ENCODE measurements around the gene BUD13.
A peak's percentile ranks its signal among the peaks of the same experiment; 100 is the strongest.
"Not testable (repeated sequence)": the region's sequence is repeated elsewhere in the genome, so short reads cannot be mapped to it uniquely, and the experiment has no call there.

Gene BUD13, protein sequence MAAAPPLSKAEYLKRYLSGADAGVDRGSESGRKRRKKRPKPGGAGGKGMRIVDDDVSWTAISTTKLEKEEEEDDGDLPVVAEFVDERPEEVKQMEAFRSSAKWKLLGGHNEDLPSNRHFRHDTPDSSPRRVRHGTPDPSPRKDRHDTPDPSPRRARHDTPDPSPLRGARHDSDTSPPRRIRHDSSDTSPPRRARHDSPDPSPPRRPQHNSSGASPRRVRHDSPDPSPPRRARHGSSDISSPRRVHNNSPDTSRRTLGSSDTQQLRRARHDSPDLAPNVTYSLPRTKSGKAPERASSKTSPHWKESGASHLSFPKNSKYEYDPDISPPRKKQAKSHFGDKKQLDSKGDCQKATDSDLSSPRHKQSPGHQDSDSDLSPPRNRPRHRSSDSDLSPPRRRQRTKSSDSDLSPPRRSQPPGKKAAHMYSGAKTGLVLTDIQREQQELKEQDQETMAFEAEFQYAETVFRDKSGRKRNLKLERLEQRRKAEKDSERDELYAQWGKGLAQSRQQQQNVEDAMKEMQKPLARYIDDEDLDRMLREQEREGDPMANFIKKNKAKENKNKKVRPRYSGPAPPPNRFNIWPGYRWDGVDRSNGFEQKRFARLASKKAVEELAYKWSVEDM

DNA sequence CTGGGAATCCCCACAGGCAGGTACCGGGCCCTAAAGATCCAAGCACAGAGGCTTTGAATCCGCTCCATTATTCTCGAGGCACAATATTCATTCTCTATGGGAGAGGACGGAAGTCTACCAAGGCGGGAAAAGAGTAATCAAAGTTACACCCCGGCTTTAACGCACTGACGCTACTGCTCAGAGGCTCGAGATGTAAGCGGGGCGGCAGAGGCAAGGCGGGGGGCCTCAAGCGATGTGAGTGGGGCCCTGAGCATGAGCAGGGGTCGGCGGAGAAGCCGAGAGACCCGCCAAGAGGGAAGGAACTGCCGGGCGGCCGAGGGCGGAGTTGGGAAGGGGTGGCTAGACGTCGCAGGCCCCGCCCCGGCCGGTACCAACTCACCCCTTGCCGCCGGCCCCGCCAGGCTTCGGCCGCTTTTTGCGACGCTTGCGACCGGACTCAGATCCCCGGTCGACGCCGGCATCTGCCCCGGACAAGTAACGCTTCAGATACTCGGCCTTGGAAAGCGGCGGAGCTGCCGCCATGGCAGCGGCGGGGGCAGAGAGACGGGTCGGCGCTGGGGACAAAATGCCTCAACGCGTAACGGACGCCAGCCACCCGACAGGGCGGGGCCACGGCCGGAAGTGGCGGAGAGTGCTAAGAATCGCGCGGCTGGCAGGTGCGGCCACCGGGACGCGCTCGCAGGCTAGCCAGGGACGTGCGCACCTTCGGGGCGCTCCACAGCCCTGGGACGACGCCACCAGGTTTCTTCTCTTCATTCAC is at the start of gene BUD13:
Gene BUD13 (minus strand): TSS at position 545 of the 760 bp plus-strand sequence. CDS start 23 bp downstream, at position 522.
- H3K4me3 ChIP-seq (ENCODE audit: low read depth, low read length) = peak within 1 kb of the TSS; percentile 83
- DNase-seq (ENCODE audit: low read depth) = peak; percentile 42

DNA sequence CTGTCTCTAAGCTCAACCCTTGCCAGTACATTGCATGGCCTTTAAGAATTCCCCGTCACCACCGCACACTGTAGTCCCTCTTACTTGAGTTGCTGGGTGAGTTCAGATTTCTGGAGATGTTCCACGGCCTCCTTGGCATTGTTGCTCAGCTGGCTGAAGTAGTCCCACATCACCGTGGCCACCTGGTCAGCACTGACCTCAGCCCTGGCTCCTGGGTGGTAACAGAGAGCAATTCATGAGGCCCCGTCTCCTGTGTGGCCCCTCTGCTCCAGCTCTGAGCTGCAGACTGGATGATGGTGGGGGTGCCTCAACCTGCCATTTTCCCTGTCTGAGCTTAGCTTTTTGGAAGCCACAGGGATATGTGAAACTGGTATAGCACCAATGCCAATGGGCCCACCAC is 49.8 kb upstream of the BUD13 start:
- H3K4me3 ChIP-seq (ENCODE audit: low read depth, low read length) = no peak overlapping the region
- no peak for DNase-seq (ENCODE audit: low read depth)

DNA sequence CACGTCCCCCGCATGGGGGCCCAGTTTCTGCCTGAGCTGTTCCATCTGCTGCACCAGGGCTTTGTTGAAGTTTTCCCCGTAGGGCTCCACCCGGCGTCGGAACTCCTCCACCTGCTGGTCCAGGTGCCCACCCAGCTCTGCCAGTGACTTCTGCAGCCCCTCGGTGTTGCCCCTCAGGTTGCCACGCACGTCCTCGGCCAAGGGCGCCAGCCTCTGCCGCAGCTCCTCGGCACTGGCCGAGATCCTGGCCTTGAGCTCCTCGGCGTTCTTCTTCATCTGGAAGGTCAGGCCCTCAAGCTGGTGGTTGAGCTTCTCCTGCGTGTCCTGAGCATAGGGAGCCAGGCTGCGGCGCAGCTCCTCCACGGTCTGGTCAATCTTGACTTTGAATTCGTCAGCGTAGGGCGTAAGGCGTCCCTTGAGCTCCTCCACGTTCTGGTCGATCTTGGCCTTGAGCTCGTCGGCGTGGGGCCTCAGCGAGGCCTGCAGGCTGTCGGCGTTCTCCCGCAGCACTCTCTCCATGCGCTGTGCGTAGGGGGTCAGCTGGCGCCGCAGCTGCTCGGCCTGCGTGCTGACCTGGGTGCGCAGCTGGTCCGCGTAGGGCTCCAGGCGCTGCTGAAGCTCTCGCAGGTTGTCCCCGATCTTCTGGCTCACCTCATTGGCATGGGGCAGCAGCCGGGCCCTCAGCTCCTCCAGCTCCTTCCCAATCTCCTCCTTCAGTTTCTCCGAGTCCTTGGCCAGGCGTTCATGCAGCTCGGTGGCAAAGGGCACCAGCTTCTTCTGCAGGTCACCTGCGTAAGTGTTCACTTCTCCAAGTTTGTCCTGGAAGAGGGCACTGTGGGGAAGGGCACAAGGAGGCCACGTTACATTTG is 48.5 kb upstream of the BUD13 start:
- DNase-seq (ENCODE audit: low read depth) = no peak
- H3K4me3 ChIP-seq (ENCODE audit: low read depth, low read length) = no peak overlapping the region

DNA sequence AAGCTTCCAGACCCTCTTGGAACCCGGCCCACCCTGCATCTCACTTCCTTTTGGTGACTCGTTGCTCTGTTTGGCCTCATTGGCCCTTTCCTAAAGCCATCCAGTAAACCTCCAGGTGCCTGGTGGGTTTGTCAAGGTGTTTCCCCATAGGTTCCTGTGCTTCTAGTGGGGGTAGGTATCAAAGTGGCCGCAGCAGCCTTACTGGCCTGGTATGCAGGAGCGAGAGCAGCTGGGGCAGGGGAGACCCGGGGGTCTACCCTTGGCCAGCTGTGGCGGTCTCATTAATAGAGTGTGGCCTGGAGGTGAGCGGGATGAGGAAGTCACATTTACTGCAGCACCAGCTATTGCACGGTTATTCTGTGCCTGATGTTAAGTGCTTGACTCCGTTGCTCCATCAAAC is 46.3 kb upstream of the BUD13 start:
- H3K4me3 ChIP-seq (ENCODE audit: low read depth, low read length) = no peak overlapping the region
- DNase-seq (ENCODE audit: low read depth) = no peak

DNA sequence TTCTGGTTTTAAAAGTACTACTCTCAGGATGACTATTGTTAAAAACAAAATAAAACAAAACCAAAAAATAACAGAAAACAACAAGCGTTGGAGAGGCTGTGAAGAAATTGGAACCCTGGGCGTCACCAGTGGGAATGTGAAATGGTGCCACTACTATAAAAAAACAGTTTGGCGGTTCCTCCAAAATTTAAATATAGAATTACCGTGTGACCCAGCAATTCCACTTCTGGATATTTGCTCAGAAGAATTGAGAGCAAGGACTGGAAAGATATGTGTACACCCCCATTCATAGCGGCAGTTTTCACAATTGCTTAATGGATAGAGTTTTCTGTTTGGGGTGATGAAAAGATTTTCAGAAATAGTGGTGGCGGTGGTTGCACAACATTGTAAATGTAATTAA is 41.7 kb upstream of the BUD13 start:
- no peak overlapping the region for H3K4me3 ChIP-seq (ENCODE audit: low read depth, low read length)

DNA sequence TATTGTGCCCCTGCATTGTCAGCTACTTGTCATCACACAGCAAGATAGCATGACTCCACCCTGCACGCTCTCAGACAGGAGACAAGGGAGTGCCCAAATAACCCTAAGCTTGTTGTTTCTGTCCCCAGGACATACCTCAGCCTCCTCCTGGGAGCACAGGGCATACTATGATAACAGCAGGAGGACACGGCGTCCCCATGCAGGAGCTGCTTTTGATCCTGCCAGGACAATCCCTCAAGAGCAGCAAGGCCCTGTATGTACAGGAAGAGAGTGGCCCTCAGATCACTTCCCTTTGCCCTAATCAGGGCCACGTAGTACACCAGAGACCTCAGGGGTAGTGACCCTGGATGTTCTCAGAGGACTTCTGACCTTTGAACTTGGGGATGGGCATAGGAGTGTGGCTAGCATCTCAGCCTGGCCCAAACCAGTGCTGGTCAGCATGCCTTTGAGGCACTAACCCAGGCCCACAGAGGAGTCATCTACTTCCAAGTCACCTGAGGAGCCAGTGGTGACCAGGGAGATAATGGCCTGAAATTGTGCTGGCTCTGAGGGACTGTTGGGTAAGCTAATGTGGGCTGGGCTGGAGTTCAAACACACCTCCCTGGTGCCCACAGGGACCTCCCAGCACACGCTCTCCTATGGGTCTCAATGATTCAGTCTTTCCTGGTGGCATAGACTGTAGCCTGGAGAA is 41.1 kb upstream of the BUD13 start:
- H3K4me3 ChIP-seq (ENCODE audit: low read depth, low read length) = no peak overlapping the region
- DNase-seq (ENCODE audit: low read depth) = no peak

More for the DNA sequence above, 41.7 kb upstream of the BUD13 start:
- DNase-seq (ENCODE audit: low read depth) = no peak

DNA sequence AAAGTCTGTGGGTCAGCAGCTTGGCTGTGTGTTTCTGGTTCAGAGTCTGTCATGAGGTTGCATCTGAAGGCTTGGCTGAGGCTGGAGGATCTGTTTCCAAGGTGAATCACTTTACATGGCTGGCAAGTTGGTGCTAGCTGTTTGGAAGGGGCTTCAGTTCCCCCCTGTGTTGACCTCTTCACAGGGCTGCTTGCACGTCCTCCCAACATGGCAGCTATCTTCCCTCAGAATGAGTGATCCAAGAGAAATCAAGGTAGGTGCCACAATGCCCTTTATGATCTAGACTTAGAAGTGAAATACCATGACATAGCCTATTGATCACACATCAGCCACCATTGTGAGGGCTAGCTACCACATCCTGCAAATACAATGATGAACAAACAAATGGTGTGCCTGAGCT is 40.4 kb upstream of the BUD13 start:
- no peak overlapping the region for H3K4me3 ChIP-seq (ENCODE audit: low read depth, low read length)
- DNase-seq (ENCODE audit: low read depth) = no peak

DNA sequence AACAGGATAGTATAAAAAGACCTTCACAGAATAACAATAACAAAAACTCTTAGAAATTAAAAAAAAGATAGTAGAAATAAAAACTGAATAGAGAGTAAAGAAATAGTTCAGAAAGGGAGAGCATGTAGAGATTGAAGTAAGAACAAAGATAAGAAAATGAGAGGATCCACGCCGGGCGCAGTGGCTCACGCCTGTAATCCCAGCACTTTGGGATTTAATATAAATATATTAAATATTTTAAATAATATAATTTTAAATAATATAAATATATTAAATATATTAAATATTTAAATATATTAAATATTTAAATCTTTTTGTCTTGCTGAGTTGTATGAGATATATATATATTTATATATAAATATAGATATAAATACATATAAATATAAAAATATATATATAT is 39.3 kb upstream of the BUD13 start:
- H3K4me3 ChIP-seq (ENCODE audit: low read depth, low read length) = no peak overlapping the region
- DNase-seq (ENCODE audit: low read depth) = no peak

DNA sequence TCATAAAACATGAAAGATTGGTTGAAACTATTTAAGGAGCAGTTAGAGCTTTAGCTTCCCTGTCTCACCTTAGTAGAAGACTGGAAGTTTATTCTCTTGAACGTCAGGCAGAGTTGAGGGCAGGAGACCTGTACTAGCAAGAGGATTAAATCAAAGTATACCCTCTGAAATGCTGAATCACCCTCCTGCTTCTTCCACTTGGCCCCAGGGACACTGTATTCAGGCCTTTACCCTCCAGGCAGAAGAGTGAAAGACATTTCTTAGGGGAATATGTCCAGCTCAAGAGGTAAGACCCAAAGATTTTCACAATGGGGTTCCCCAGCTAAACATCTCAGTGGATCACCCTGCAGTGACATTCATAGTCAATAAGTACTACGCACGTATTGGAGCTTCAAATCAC is 38.4 kb upstream of the BUD13 start:
- H3K4me3 ChIP-seq (ENCODE audit: low read depth, low read length) = no peak overlapping the region
- DNase-seq (ENCODE audit: low read depth) = no peak

DNA sequence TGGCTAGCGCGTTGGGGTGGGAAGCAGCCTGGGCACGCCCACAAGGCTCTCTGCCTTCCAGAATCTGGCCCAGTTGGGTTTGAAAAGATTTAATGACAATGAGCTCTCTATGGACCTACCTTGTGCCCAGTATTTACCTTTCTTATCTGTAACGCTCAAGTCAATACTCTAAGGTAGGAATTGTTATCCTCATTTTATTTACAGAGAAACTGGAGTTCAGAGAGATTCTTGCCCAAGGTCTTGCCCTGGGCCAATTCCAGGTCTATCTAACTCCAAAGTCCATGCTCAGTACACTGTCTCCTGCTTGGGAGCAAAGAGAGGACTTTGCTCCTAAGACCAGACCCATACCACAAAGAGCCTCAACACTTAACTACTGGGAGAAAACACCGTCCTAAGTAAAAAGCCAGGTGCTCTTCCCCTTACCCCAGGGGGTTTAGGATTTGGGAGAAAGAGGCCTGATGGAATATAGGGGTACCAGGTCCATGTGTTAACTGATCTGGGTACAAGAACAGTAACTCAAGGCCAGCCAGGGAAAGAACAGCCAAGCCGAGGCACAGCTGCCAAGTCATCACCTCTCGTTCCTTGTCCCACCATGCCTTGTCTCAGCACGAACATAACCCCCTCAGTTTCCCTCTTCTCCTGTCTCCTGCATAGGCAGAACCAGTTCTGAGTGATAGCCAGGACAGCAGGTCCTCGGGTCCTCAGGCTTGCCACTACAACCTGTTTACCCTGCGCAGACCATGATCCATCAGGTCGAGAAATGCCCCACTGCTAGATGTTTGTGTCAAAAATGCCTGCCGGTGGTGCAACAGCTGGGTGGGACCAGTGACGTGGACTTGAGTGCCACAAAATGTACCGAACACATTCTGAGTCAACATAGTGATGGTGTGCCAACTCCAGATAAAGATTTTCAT is 35.7 kb upstream of the BUD13 start:
- peak; percentile 36 for DNase-seq (ENCODE audit: low read depth)
- no peak overlapping the region for H3K4me3 ChIP-seq (ENCODE audit: low read depth, low read length)

DNA sequence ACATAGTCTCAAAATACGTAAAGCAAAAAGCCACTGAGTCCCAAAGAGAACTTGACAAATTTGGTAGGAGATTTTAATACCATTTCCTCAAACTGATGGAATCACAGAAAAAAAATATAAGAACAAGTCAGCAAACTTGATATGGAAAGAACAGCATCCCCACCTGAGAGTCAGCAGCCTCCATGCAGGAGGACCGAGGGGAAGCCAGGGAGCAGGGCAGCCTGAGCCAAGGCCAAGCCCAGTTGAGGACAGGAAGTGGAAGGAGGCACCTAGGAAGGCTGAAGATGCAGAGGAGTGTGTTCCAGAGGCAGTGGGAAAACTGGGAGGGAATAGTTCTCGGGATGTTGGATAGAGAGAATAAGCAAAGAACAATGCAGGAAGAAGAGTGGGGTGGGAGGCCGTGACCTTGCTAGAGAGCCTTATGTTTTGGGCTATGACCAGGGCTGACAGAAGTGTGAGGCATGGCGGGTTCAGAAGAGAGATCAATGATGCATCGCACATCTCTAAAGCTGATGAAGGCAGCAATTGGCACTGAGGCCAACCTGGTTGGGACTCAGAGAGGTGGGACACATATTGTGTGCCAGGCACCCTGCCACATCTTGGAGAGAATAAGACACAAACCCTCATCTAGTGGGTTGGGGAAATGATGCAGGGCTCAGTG is 34.9 kb upstream of the BUD13 start:
- no peak overlapping the region for H3K4me3 ChIP-seq (ENCODE audit: low read depth, low read length)
- DNase-seq (ENCODE audit: low read depth) = no peak

DNA sequence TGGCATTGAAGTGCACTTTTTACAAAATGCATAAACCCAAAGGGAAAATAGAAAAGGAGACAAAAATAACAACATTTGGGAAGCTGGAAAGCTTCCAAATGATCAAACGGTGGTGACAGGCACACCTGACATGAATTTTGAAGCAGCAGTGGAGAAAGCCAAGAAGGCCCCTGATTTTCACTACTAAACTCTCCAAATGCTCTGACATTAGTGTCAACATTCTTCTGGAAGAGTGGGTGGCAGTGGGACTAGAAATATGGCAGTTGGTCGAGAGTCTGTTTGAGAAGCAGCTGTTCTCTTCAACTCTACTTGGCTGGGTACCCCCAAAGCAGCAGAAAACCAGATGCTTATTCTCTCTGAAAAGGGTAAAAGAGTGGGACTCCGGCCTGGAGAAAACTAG is 31.2 kb upstream of the BUD13 start:
- DNase-seq (ENCODE audit: low read depth) = no peak

DNA sequence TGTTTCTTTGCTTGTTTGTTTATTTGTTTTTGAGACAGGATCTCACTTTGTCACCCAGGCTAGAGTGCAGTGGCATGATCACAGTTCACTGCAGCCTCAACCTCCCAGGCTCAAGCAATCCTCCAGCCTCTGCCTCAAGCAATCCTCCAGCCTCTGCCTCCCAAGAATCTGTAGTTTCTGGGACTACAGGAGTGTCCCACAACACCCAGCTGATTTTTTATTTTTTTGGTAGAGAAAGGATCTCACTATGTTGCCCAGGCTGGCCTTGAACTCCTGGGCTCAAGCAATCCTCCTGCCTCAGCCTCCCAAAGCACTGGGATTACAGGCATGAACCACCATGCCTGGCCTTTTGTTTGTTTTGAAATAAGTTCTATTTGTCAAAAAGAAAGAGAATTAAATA is 28.9 kb upstream of the BUD13 start:
- not testable (repeated sequence) for H3K4me3 ChIP-seq (ENCODE audit: low read depth, low read length); DNase-seq (ENCODE audit: low read depth)

More for the DNA sequence above, 31.2 kb upstream of the BUD13 start:
- no peak overlapping the region for H3K4me3 ChIP-seq (ENCODE audit: low read depth, low read length)

DNA sequence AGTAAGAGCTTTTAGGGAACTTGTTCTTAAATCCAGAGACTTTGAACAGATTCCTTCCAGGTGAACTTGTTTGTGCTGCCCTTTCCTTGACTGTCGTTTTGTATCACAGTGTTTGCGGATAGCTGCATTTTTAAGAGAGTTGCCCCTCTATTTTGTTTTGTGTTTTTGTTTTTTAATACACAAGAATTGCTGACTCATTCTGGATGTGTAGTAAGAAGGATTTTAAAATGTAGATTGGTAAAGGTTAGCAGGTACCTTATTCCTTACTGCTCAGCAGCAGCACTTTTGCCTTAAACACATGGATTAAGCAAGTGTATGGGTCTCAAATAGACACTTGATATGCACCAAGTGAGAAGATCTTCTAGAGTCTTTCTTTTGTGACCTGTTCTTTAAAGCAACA is 27.8 kb upstream of the BUD13 start:
- DNase-seq (ENCODE audit: low read depth) = no peak

DNA sequence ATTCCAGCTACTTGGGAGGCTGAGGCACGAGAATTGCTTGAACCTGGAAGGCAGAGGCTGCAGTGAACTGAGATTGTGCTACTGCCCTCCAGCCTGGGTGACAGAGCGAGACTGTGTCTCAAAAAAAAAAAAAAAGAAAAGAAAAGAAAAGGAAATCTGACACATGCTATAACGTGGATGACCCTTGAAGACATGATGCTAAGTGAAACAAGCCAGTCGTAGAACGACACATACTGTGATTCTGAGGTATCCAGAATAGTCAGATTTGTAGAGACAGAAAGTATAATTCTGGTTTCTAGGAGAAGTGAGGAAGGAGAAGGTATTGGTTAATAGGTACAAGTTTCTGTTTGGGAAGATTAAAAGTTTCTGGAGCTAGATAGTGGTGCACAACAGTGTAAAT is 25.6 kb upstream of the BUD13 start:
- no peak for DNase-seq (ENCODE audit: low read depth)
- H3K4me3 ChIP-seq (ENCODE audit: low read depth, low read length) = no peak overlapping the region

More for the DNA sequence above, 27.8 kb upstream of the BUD13 start:
- H3K4me3 ChIP-seq (ENCODE audit: low read depth, low read length) = no peak overlapping the region

DNA sequence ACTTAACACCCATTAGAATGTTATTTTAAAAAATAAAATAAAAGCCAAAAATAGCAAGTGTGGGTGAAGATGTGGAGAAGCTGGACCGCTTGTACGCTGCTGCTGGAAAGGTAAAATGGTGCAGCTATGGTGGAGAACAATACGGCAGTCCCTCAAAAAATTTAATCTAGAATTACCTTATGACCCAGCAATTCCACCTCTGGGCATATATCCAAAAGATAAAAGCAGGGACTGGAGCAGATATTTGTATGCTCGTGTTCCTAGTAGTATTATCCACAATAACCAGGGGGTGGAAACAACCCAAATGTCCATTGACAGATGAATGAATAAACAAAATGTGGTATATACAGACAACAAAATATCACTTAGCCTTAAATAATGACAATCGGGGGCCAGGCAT is 25.0 kb upstream of the BUD13 start:
- no peak for DNase-seq (ENCODE audit: low read depth)
- H3K4me3 ChIP-seq (ENCODE audit: low read depth, low read length) = no peak overlapping the region

DNA sequence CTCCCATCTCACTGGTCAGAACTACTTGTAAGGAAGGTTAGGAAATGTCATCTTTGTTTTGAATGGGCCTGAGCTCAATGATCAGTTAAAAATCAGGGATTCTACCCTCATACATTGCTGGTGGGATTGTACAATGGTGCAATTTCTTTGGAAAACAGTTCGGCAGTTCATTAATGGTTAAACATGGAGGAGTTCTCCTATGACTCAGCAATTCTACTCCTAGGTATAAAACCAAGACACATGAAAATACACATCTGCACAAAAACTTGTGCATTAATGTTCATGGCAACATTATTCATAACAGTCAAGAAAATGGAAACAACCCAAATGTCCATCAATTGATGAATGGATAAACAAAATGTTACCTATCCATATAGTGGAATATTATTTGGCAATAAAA is 23.8 kb upstream of the BUD13 start:
- no peak for DNase-seq (ENCODE audit: low read depth)
- no peak overlapping the region for H3K4me3 ChIP-seq (ENCODE audit: low read depth, low read length)
